ENCODE data around the gene TUFT1.

The TUFT1 gene

DNA sequence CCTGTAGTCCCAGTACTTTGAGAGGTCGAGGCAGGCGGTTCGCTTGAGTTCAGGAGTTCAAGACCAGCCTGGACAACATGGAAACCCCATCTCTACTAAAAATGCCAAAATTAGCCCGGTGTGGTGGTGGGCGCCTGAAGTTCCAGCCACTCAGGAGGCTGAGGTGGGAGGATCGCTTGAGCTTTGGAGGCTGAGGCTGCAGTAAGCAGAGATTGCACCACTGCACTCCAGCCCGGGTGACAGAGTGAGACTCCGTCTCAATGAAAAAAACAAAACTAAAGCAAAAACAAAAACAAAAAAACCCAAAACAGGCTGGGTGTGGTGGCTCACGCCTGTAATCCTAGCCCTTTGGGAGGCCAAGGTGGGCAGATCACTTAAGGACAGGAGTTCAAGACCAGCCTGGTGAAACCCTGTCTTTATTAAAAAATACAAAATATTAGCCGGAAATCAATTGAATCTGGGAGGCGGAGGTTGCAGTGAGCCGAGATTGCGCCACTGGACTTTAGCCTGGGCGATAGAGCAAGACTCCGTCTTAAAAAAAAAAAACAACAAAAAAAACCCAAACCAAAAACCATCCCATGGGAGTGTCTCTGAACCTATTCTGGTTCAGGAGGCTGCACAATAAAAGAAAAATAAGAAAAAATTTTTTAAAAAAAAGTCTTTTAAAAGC is 30.6 kb upstream of the TUFT1 start:
- H3K36me3 Mint-ChIP-seq = no peaks in the 10 kb centered on the region
- peaks cover 24% of the 10 kb centered on the region for H3K4me1 Mint-ChIP-seq (ENCODE audit: low read depth)
- H3K9me3 Mint-ChIP-seq (ENCODE audit: low read depth) = no peaks in the 10 kb centered on the region
- H3K27ac Mint-ChIP-seq = no peak overlapping the region
- no peaks in the 10 kb centered on the region for H3K27me3 Mint-ChIP-seq
- H3K4me3 Mint-ChIP-seq = no peak overlapping the region

DNA sequence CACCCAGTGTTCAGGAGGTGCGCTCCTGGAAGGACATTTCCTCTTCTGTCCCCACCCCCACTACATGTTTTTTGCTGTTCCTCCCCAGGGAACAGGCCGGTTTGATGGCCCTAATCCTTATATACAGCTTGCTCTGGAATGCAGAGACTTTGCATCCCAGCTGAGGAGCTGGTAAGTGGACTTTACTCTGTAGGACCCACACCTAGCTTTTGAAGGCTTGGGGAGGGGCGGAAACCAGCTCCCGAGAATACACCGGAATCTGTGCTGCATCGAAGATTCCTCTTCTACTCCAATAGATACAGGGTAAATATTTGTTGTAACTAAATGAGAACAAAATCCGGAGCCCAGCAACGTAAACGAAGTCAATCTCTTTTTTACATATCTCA is 30.1 kb upstream of the TUFT1 start:
- H3K4me1 Mint-ChIP-seq (ENCODE audit: low read depth) = peaks cover 24% of the 10 kb centered on the region
- no peak overlapping the region for H3K27ac Mint-ChIP-seq
- H3K4me3 Mint-ChIP-seq = peak overlapping the region; percentile 93
- H3K27me3 Mint-ChIP-seq = no peaks in the 10 kb centered on the region
- H3K9me3 Mint-ChIP-seq (ENCODE audit: low read depth) = no peaks in the 10 kb centered on the region
- H3K36me3 Mint-ChIP-seq = no peaks in the 10 kb centered on the region

DNA sequence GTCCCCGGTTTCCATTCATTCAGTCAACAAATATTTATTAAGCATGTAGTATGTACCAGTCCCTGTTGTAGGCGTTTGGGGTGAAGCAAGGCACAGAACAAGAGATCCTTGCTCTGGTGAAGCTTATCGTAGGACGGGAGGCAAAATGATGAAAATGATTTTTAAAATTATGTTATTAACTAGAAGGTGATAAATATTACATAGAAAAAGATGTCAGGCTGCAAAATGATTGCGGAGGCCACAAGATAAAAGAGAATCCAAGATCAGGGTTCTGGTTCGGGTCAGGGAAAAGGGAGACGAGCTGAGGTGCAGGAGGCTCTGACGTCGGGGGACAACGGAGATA is 29.5 kb upstream of the TUFT1 start:
- Mint-ChIP-seq H3K27me3 (no peaks in the 10 kb centered on the region), H3K4me1 (ENCODE audit: low read depth) (peaks cover 24% of the 10 kb centered on the region), H3K4me3 (peak overlapping the region; percentile 93), H3K36me3 (no peaks in the 10 kb centered on the region), H3K27ac (peak overlapping the region; percentile 37), H3K9me3 (ENCODE audit: low read depth) (no peaks in the 10 kb centered on the region)

DNA sequence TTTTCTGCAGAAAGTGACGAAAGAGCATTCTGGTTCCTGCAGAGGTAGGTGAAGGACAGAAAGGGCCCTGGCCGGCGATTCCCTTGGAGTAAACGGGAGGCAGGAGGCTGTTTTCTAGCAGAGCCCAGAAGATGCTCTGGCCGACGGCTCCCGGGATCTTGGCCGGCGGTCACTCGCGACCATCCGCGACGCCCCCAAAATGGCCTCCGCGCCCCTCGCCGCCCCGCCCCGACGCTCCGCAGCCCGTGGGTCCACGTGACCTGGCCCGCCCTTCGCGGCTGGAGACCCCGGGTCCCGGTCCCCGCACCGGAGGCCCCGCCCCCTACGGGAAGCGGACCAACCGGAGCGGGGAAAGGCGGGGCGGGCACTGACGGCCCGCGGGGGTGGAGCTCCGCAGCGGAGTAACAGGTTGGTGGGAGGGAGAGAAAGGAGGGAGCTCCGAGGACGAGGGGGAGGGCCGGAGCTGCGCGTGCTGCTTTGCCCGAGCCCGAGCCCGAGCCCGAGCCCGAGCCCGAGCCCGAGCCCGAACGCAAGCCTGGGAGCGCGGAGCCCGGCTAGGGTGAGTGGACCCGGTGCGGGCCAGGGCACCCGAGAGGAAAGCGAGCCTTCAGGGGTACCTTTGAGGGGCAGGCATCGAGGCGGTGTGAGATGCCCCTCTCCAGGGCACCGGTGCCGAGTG is 29.0 kb upstream of the TUFT1 start, which contains the start of gene CGN:
TSS of gene CGN (plus strand) at position 431 of the 679 bp plus-strand sequence. CDS start 7,133 bp downstream, outside the sequence.
- no peaks in the 10 kb centered on the region for H3K27me3 Mint-ChIP-seq
- H3K36me3 Mint-ChIP-seq = no peaks in the 10 kb centered on the region
- H3K4me3 Mint-ChIP-seq = peak within 1 kb of the TSS; percentile 93
- H3K27ac Mint-ChIP-seq = peak within 1 kb of the TSS; percentile 37
- H3K4me1 Mint-ChIP-seq (ENCODE audit: low read depth) = peaks cover 24% of the 10 kb centered on the region
- H3K9me3 Mint-ChIP-seq (ENCODE audit: low read depth) = no peaks in the 10 kb centered on the region

DNA sequence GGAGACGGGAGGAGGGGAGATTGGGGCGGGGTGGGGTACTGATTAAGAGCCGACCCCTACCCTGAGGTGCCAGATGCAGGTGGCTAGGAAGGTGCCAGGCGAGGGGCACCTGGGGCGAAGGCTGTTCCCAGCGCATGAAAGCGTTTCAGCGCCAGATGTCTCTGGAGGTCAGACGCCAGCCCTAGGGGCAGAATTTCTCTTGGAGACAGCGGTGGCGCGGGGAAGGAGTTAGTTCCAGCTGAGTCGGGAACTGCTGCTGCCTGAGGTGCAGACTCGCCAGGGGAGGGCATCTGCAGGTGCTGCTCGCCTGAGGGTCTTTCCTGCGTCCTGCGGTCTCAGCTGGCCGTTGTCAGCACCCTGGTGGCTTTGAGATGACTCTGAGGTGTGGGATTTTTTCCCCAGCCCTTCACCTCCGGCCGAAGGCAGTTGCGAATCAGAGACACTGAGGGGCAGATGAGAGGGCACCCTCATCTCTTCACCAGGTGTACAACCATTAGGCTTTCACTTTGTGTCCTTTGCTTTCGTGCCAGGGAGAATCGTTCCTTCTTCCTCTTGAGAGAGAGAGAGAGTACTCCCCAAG is 28.4 kb upstream of the TUFT1 start:
- Mint-ChIP-seq H3K36me3 (no peaks in the 10 kb centered on the region), H3K4me1 (ENCODE audit: low read depth) (peaks cover 24% of the 10 kb centered on the region), H3K27ac (no peak overlapping the region), H3K9me3 (ENCODE audit: low read depth) (no peaks in the 10 kb centered on the region), H3K4me3 (peak overlapping the region; percentile 80), H3K27me3 (no peaks in the 10 kb centered on the region)

DNA sequence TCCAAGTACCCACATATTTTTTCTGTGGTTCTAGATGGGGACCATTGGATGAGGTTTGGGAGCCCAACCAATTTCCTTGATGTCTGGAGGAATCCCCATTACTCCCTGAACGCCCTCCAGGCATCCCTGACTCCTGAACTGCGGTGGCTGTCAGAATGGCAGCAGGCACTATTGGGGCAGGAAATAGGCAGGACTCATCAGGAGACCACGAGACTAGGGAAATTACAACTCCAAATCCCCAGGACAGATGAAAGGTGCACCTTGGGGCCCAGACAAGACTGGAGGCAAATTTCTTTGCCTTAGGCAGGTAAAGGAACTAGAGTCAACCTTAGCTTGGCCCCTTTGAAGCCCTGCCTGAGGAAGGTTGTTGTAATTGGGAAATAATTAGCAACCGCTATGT is 27.8 kb upstream of the TUFT1 start:
- Mint-ChIP-seq H3K4me3 (peak overlapping the region; percentile 80), H3K36me3 (no peaks in the 10 kb centered on the region), H3K27me3 (no peaks in the 10 kb centered on the region), H3K27ac (no peak overlapping the region), H3K9me3 (ENCODE audit: low read depth) (no peaks in the 10 kb centered on the region), H3K4me1 (ENCODE audit: low read depth) (peaks cover 24% of the 10 kb centered on the region)

DNA sequence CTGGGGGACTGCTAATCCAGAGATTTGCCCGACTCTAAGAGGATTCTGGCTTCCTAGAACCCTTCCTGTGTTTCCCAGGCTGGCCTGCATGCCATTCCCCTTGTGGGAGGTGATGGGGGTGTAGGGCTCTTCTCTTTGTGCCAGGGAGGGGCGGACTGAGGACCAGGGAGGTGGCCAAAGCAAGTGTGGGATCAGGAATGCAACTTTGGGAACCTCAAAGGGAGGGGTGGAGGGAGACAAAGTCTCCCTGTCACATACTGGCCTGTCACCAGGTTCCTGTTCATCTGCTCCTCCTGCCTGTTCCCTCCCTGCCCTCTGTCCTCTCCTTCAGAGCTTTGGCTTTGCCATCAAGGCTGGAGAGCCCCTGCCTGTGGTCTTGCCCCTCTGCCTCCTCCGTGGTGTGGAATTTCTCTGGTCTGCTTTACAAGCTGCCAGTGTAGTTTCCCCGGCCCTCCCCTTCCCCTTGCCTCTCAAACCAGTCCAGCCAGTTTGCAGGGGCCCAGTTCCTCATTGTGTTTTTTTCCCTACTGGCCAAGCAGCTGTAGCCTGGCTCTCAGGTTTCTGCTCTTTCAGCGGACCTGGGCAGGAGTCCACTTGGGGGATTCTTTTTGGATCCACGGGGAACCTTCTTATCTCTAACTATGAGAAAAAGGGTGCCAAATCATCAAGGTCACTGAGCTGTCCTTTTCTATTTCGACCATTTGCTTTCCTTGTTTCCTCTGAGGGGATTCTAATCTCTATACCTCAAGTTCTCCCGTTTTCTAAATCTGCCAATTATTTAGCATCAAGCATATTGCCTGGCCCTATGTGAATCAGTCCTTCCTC is 27.1 kb upstream of the TUFT1 start:
- Mint-ChIP-seq H3K4me3 (peak overlapping the region; percentile 5), H3K27ac (no peak overlapping the region), H3K4me1 (ENCODE audit: low read depth) (peaks cover 24% of the 10 kb centered on the region), H3K36me3 (no peaks in the 10 kb centered on the region), H3K9me3 (ENCODE audit: low read depth) (no peaks in the 10 kb centered on the region), H3K27me3 (no peaks in the 10 kb centered on the region)

DNA sequence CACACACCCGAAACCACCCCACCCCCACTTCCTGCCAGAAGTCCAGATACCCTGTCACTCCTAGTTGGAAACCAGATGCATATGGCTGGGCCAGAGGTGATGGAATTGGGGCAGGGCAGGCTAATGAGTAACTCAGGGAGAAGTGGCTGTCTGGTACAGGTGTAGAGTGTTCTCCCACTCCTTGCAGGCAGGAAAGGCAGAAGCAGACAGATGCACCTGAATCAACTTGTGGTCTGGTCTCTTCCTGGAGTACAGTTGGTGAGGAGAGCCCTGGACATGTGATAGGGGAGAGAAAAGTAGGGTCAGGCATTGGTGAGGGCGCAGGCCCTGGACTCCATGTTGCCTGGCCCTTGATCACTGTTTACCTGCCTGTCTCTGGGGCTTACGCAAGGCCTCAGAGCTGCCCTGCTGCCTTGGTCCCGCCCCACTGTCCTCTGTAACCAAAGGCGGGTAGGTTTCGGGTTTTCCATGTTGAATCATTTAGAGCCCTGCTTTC is 26.4 kb upstream of the TUFT1 start:
- H3K36me3 Mint-ChIP-seq = no peaks in the 10 kb centered on the region
- H3K27ac Mint-ChIP-seq = no peak overlapping the region
- no peaks in the 10 kb centered on the region for H3K27me3 Mint-ChIP-seq
- H3K9me3 Mint-ChIP-seq (ENCODE audit: low read depth) = no peaks in the 10 kb centered on the region
- peak overlapping the region; percentile 5 for H3K4me3 Mint-ChIP-seq
- peaks cover 24% of the 10 kb centered on the region for H3K4me1 Mint-ChIP-seq (ENCODE audit: low read depth)

DNA sequence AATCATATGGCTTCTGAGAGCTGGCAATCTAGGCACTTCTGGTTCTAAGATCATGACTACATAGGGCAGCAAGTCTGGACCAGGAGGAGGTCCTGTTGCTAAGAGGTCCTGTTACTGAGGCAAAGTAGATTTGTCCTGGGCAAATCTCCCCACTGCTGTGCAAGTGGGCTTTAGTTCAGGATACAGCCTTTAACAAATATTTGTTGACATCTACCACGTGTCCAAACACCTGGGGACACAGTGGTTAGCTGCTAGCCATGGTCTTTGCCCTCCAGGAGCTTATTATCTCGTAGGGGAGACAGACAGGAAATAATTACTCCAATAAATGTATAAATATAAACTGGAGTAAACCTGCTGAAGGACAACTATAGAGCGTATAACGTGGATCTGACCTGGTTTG is 25.7 kb upstream of the TUFT1 start:
- no peaks in the 10 kb centered on the region for H3K27me3 Mint-ChIP-seq
- H3K36me3 Mint-ChIP-seq = no peaks in the 10 kb centered on the region
- no peak overlapping the region for H3K27ac Mint-ChIP-seq
- H3K9me3 Mint-ChIP-seq (ENCODE audit: low read depth) = no peaks in the 10 kb centered on the region
- peaks cover 24% of the 10 kb centered on the region for H3K4me1 Mint-ChIP-seq (ENCODE audit: low read depth)
- H3K4me3 Mint-ChIP-seq = no peak overlapping the region

DNA sequence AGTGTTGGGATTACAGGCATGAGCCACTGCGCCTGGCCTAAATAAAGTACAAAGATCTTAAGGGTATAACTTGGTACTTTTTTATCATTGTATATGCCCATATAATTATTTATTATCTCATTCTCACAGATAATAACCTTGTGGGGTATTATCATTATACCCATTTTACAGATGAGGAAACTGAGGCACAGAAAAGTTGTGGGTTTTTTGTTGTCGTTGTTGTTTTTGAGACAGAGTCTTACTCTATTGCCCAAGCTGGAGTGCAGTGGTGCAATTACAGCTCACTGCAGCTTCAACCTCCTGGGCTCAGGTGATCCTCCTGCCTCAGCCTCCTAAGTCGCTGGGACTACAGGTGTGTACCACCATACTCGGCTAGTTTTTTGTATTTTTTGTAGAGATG is 24.8 kb upstream of the TUFT1 start:
- H3K4me3 Mint-ChIP-seq = no peak overlapping the region
- no peak overlapping the region for H3K27ac Mint-ChIP-seq
- no peaks in the 10 kb centered on the region for H3K27me3 Mint-ChIP-seq
- H3K36me3 Mint-ChIP-seq = no peaks in the 10 kb centered on the region
- H3K4me1 Mint-ChIP-seq (ENCODE audit: low read depth) = peaks cover 24% of the 10 kb centered on the region
- no peaks in the 10 kb centered on the region for H3K9me3 Mint-ChIP-seq (ENCODE audit: low read depth)

DNA sequence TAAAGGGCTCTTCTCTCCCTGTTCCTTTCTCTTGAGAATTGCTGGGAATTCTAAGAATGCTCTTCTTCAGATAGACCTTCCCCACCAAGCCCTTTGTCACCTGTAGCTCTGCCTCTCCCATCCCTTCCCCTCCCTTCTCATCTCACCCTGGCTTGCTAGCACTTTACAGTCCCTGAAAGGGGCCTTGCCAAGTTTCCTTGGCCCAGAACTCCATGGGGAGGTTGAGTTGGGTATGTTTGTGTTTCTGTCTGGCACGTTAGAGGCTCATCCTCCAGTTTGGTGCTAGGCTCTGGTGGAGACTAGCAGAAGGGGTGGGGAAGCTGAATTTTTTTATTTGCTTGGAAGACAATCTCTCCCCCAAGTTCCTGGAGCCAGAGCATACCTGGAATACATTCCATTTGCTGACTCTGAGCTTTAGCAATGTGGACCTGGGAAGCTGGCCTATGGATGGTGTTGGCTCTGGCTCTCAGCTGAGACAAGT is 24.0 kb upstream of the TUFT1 start:
- H3K27me3 Mint-ChIP-seq = no peaks in the 10 kb centered on the region
- no peaks in the 10 kb centered on the region for H3K9me3 Mint-ChIP-seq (ENCODE audit: low read depth)
- H3K4me1 Mint-ChIP-seq (ENCODE audit: low read depth) = peaks cover 20% of the 10 kb centered on the region
- no peak overlapping the region for H3K4me3 Mint-ChIP-seq
- no peaks in the 10 kb centered on the region for H3K36me3 Mint-ChIP-seq
- H3K27ac Mint-ChIP-seq = no peak overlapping the region

DNA sequence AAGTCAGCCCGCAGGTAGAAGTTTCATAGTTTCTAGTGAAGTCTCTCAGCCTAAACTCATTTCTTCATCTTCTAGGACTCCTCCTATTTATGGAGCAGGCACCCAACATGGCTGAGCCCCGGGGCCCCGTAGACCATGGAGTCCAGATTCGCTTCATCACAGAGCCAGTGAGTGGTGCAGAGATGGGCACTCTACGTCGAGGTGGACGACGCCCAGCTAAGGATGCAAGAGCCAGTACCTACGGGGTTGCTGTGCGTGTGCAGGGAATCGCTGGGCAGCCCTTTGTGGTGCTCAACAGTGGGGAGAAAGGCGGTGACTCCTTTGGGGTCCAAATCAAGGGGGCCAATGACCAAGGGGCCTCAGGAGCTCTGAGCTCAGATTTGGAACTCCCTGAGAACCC is 21.7 kb upstream of the TUFT1 start:
- Mint-ChIP-seq H3K4me1 (ENCODE audit: low read depth) (peaks cover 7% of the 10 kb centered on the region), H3K27ac (no peak overlapping the region), H3K36me3 (no peaks in the 10 kb centered on the region), H3K4me3 (no peak overlapping the region), H3K27me3 (no peaks in the 10 kb centered on the region), H3K9me3 (ENCODE audit: low read depth) (no peaks in the 10 kb centered on the region)

DNA sequence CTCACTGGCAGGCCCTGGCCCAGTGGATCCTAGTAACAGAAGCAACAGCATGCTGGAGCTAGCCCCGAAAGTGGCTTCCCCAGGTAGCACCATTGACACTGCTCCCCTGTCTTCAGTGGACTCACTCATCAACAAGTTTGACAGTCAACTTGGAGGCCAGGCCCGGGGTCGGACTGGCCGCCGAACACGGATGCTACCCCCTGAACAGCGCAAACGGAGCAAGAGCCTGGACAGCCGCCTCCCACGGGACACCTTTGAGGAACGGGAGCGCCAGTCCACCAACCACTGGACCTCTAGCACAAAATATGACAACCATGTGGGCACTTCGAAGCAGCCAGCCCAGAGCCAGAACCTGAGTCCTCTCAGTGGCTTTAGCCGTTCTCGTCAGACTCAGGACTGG is 21.2 kb upstream of the TUFT1 start:
- Mint-ChIP-seq H3K27me3 (no peaks in the 10 kb centered on the region), H3K4me1 (ENCODE audit: low read depth) (peaks cover 3% of the 10 kb centered on the region), H3K4me3 (no peak overlapping the region), H3K36me3 (no peaks in the 10 kb centered on the region), H3K9me3 (ENCODE audit: low read depth) (no peaks in the 10 kb centered on the region), H3K27ac (no peak overlapping the region)

DNA sequence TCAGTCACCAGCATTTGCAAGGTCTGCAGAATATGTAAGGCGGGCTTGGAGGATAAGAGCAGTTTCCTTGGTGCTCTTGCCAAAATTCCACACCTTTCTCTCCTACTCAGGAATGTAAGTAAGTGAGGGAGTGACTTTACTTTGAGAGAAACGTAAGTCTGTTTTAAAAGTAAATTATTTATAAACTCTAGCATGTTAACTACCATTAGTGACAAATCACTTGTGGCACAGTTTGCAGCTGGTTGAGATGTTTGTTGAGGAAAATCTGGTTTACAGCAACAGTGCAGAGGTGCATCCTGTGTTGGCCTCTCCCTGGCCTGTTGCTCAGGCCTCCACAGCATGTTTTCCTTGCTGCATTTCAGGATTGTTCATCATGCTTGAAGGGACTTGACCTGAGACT is 20.4 kb upstream of the TUFT1 start:
- H3K27me3 Mint-ChIP-seq = no peaks in the 10 kb centered on the region
- H3K36me3 Mint-ChIP-seq = no peaks in the 10 kb centered on the region
- no peak overlapping the region for H3K27ac Mint-ChIP-seq
- no peaks in the 10 kb centered on the region for H3K4me1 Mint-ChIP-seq (ENCODE audit: low read depth)
- no peaks in the 10 kb centered on the region for H3K9me3 Mint-ChIP-seq (ENCODE audit: low read depth)
- no peak overlapping the region for H3K4me3 Mint-ChIP-seq

DNA sequence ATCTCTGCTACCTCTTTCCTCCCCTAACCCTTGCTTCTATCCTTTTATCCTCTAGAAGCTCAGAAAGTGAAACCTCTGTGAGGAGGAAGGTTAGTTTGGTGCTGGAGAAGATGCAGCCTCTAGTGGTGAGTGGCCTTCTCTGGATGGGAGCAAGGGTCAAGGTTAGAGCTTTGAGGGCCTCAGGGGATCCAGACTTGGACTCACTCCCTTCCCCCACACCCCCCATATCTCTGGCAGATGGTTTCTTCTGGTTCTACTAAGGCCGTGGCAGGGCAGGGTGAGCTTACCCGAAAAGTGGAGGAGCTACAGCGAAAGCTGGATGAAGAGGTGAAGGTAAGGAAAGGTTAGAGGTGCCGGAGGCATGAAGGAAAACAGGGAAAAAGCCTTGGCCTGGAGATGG is 19.8 kb upstream of the TUFT1 start:
- H3K4me1 Mint-ChIP-seq (ENCODE audit: low read depth) = no peaks in the 10 kb centered on the region
- H3K27me3 Mint-ChIP-seq = no peaks in the 10 kb centered on the region
- no peak overlapping the region for H3K4me3 Mint-ChIP-seq
- no peaks in the 10 kb centered on the region for H3K36me3 Mint-ChIP-seq
- H3K9me3 Mint-ChIP-seq (ENCODE audit: low read depth) = no peaks in the 10 kb centered on the region
- H3K27ac Mint-ChIP-seq = no peak overlapping the region

All from activated naive CD8-positive, alpha-beta T cell (primary cell).